SK-N-SH (cell line): ENCODE data around the gene ZNF513. TPM values are rescaled to one million over a fixed set of nuclear protein-coding genes. Genes with fewer than 3 reads are reported as not detected.

ENCODE experiments used
- CTCF ChIA-PET: fragments of 300-600, 350-600 bp; formaldehyde crosslinking; extraction: SDS; loops from one replicate; lab custom pipeline; 2021; lab: Yijun Ruan, JAX
- POLR2A ChIA-PET: fragments of 350-600 bp; sonication (Branson Sonifier 250); formaldehyde crosslinking; extraction: SDS; loops from one replicate; lab custom pipeline; 2020; ENCODE audit warnings: antibody characterized with exemption, inconsistent platforms; lab: Yijun Ruan, JAX
- DNase-seq: peaks from one replicate; pipeline ENCODE4 v3.0.0; 2012
- H2AFZ ChIP-seq: fragments of 200-600 bp; sonication (generic); 2 replicates; pipeline ENCODE4 v1.8.1; 2016; ENCODE audit warnings: antibody characterized with exemption, mild to moderate bottlenecking, low read depth
- H3F3A ChIP-seq: fragments of 200-600 bp; sonication (generic); replicated peaks from 2 replicates; pipeline ENCODE3; 2016; ENCODE audit warnings: antibody characterized with exemption, mild to moderate bottlenecking; ENCODE audit not compliant: insufficient read depth
- H3K27ac ChIP-seq, 2 experiments: fragments of 200-500 bp in 1 of 2; fragments of 200-600 bp in 1 of 2; sonication (Bioruptor generic) in 1 of 2; sonication (generic), shearing (Covaris generic) in 1 of 2; 2 replicates each; pipeline versions ENCODE4 v1.5.1 to v1.6.1; 2014 to 2016; ENCODE audit warnings: low read depth in 2 of 2, inconsistent platforms in 1 of 2, low read length in 1 of 2, mild to moderate bottlenecking in 1 of 2, mixed read lengths in 1 of 2
- H3K27me3 ChIP-seq: fragments of 200-600 bp; sonication (generic), shearing (Covaris generic); 2 replicates; pipeline ENCODE4 v1.6.1; 2016; ENCODE audit warnings: mixed run types; ENCODE audit not compliant: insufficient read depth
- H3K36me3 ChIP-seq, 2 experiments: fragments of 200-500 bp in 1 of 2; fragments of 200-600 bp in 1 of 2; sonication (Bioruptor generic) in 1 of 2; sonication (generic) in 1 of 2; replicated peaks in 1 of 2; 2 replicates each; pipeline versions ENCODE3 to v1.5.1; 2014 to 2016; ENCODE audit warnings: low read length in 1 of 2, mild to moderate bottlenecking in 1 of 2; ENCODE audit not compliant: insufficient read depth in 2 of 2, control insufficient read depth in 1 of 2
- H3K4me1 ChIP-seq, 2 experiments: fragments of 200-500 bp in 1 of 2; fragments of 200-600 bp in 1 of 2; sonication (Bioruptor generic) in 1 of 2; sonication (generic), shearing (Covaris generic) in 1 of 2; 2 replicates each; pipeline versions ENCODE4 v1.5.1 to v1.6.1; 2014 to 2016; ENCODE audit warnings: low read depth in 1 of 2, low read length in 1 of 2, mixed run types in 1 of 2; ENCODE audit not compliant: insufficient read depth in 2 of 2, control insufficient read depth in 1 of 2
- H3K4me2 ChIP-seq: fragments of 200-600 bp; sonication (generic), shearing (Covaris generic); 2 replicates; pipeline ENCODE4 v1.6.1; 2017; ENCODE audit warnings: mixed run types
- H3K4me3 ChIP-seq, 2 experiments: fragments of 200-500 bp in 1 of 2; fragments of 200-600 bp in 1 of 2; sonication (Bioruptor generic) in 1 of 2; sonication (generic), shearing (Covaris generic) in 1 of 2; 2 replicates each; pipeline versions ENCODE4 v1.5.1 to v1.8.1; 2014 to 2016; ENCODE audit warnings: low read depth in 2 of 2, inconsistent platforms in 1 of 2, low read length in 1 of 2, mild to moderate bottlenecking in 1 of 2, mixed read lengths in 1 of 2, moderate library complexity in 1 of 2
- H3K79me2 ChIP-seq: fragments of 200-600 bp; sonication (generic); 2 replicates; pipeline ENCODE4 v1.8.1; 2017; ENCODE audit warnings: mild to moderate bottlenecking; ENCODE audit not compliant: insufficient read depth
- H3K9ac ChIP-seq: fragments of 200-600 bp; sonication (generic); 2 replicates; pipeline ENCODE4 v1.6.1; 2017; ENCODE audit warnings: mixed run types
- H3K9me2 ChIP-seq: fragments of 200-600 bp; sonication (generic); 2 replicates; pipeline ENCODE4 v1.6.1; 2017; ENCODE audit warnings: mixed run types
- H3K9me3 ChIP-seq: fragments of 200-600 bp; sonication (generic); 2 replicates; pipeline ENCODE4 v1.6.1; 2017; ENCODE audit warnings: mixed run types, mild to moderate bottlenecking, moderate library complexity
- H4K20me1 ChIP-seq: fragments of 200-600 bp; sonication (generic); 2 replicates; pipeline ENCODE4 v1.6.1; 2017; ENCODE audit warnings: mild to moderate bottlenecking, mixed run types; ENCODE audit not compliant: insufficient read depth
- CHD2 ChIP-seq: fragments of 150-350 bp; IDR thresholded peaks from 2 replicates; pipeline ENCODE4 v1.6.1; 2018; ENCODE audit warnings: low read length; ENCODE audit not compliant: partially characterized antibody
- FOXJ3 ChIP-seq: sonication (generic); formaldehyde crosslinking; IDR thresholded peaks from 2 replicates; pipeline ENCODE4 v1.5.1; 2020; ENCODE audit warnings: mild to moderate bottlenecking, missing genetic modification reagents
- JUND ChIP-seq: IDR thresholded peaks from 2 replicates; pipeline ENCODE4 v1.4.0; 2012
- MEF2A ChIP-seq: IDR thresholded peaks from 2 replicates; pipeline ENCODE4 v1.4.0; 2012; ENCODE audit warnings: low read depth, borderline replicate concordance
- NFIC ChIP-seq: IDR thresholded peaks from 2 replicates; pipeline ENCODE4 v1.4.0; 2012; ENCODE audit warnings: borderline replicate concordance
- POLR2AphosphoS5 ChIP-seq: IDR thresholded peaks from 2 replicates; pipeline ENCODE4 v1.6.1; 2012; ENCODE audit warnings: low read depth, low read length
- RAD21 ChIP-seq: IDR thresholded peaks from 2 replicates; pipeline ENCODE4 v1.6.1; 2012; ENCODE audit warnings: mild to moderate bottlenecking, low read length
- TAF1 ChIP-seq: IDR thresholded peaks from 2 replicates; pipeline ENCODE4 v1.6.1; 2012; ENCODE audit warnings: low read depth, mild to moderate bottlenecking, low read length, moderate library complexity, borderline replicate concordance
- WGBS: methylation state at CpG from one replicate; pipeline ENCODE4 v1.1.6; 2017; ENCODE audit warnings: low lambda C conversion rate; 5-methylcytosine and 5-hydroxymethylcytosine counted together
- polyA plus RNA-seq, 3 experiments: library from polyadenylated mRNA; depleted of rRNA; stranded (reverse); fragments of >200 nt; gene quantifications; 2 replicates each; pipeline ENCODE4 v1.2.3, GENCODE V29; 2012
- TF ChIP-seq, protein P1 (sequence below): IDR thresholded peaks from 2 replicates; pipeline ENCODE4; 2012
- TF ChIP-seq, protein P2 (sequence below): IDR thresholded peaks from 2 replicates; pipeline ENCODE4 v1.4.0; 2012; ENCODE audit warnings: low read depth, borderline replicate concordance
- TF ChIP-seq, protein P3 (sequence below): fragments of 150-350 bp; IDR thresholded peaks from 2 replicates; pipeline ENCODE4 v1.6.1; 2016; ENCODE audit warnings: mild to moderate bottlenecking, low read depth, low read length
- TF ChIP-seq, protein P4 (sequence below): IDR thresholded peaks from 2 replicates; pipeline ENCODE4 v1.4.0; 2012; ENCODE audit warnings: low read depth, borderline replicate concordance

The ZNF513 gene
- polyA plus RNA-seq, 1 of the 3 experiments (the other 2 are of a cell fraction): 53.8 TPM

DNA sequence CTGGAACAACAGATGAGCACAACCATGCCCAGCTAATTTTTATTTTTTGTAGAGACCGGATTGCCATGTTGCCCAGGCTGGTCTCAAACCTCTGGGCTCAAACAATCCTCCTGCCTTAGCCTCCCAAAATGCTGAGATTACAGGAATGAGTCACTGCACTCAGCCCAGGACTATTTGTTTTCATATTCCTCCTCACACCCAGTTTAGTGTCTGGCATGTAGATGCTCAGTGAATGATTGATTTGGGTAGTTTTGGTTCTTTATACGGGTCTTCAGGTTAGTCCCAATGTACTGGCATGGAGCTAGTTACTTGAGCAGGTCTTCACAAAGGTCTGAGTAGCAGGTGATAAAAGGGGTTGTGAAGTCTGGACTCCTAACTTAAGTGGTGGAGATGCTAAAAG is 16.6 kb downstream of the ZNF513 start:
- POLR2A ChIA-PET: interaction anchor here (0.6 kb wide), 1 partner anchor 34 kb away, joined by 3 read pairs; no protein-coding TSS in a partner anchor
- H3K79me2 ChIP-seq: peaks cover 37% of the 10 kb centered on the region
- peaks cover 44% of the 10 kb centered on the region in 2 experiments for H3K36me3 ChIP-seq
- CTCF ChIA-PET: interaction anchor here (2.2 kb wide), 1 partner anchor 84 kb away, joined by 7 read pairs; no protein-coding TSS in a partner anchor
- no peak overlapping the region for H3K9ac ChIP-seq
- no peak for TF ChIP-seq NFIC
- TF ChIP-seq, all 33 proteins: peak for 0
- WGBS: 98% methylated on average over 2 of the region's 2 CpGs
- no peak overlapping the region for H3K27ac ChIP-seq
- peaks cover 0 to 3% of the 10 kb centered on the region in 2 experiments; a peak in 2 of 4 replicates for H3K4me1 ChIP-seq
- no peak overlapping the region for H2AFZ ChIP-seq
- no peaks in the 10 kb centered on the region for H3K9me3 ChIP-seq
- peaks cover 22% of the 10 kb centered on the region for H3F3A ChIP-seq
- no peaks in the 10 kb centered on the region for H3K9me2 ChIP-seq
- no peak overlapping the region for H3K4me3 ChIP-seq
- no peaks in the 10 kb centered on the region for H3K27me3 ChIP-seq
- H4K20me1 ChIP-seq: peaks cover 4% of the 10 kb centered on the region; the same call in 1 of the 2 replicates
- no peak for DNase-seq
- H3K4me2 ChIP-seq: no peak overlapping the region

DNA sequence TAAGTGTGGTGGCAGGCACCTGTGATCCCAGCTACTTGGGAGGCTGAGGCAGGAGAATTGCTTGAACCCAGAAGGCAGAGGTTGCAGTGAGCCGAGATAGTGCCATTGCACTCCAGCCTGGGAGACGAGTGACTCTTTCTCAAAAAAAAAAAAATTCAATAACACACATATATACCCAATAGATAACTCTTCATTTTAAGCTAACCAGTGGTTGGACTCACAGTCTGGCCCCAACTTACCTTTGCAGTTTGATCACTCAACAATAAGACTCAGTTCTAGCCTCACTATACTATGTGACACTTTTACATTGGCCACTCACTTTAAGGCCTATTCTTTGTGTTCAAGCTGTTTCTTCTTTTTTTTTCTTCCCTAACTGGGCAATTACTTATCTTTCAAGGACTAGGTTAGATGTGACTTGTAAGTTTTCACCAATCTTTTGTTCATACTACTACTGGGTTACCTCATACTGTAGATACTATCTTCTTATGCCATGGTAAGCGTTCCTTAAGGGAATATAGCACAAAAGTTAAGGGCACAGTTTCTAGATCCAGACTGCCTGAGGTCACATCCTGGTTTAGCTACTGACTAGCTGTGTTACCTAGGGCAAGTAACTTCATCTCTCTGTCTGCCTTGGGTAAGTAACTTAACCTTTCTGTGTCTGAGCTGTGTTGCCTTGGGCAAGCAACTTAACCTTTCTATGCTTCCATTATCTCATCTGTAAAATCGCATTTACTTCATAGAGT is 17.7 kb downstream of the ZNF513 start:
- Histone ChIP-seq H3K27ac (no peak overlapping the region), H2AFZ (no peak overlapping the region), H3K79me2 (peaks cover 38% of the 10 kb centered on the region), H3K4me3 (no peak overlapping the region), H3K9me3 (no peaks in the 10 kb centered on the region), H3K9ac (no peak overlapping the region), H3K36me3 (peaks cover 34 to 37% of the 10 kb centered on the region in 2 experiments), H3K9me2 (no peaks in the 10 kb centered on the region), H3K4me2 (no peak overlapping the region), H3K27me3 (no peaks in the 10 kb centered on the region), H3F3A (peaks cover 22% of the 10 kb centered on the region), H3K4me1 (peaks cover 0 to 5% of the 10 kb centered on the region in 2 experiments; a peak in 1 of 4 replicates), H4K20me1 (peaks cover 4% of the 10 kb centered on the region; the same call in 1 of the 2 replicates)
- no peak for DNase-seq
- ChIA-PET CTCF (interaction anchor here (1.3 to 2.2 kb wide), 2 partner anchors 83 to 321 kb away, joined by 3 to 7 read pairs; no protein-coding TSS in a partner anchor), POLR2A (interaction anchor here (0.6 to 0.7 kb wide), 2 partner anchors 47 to 364 kb away, joined by 3 read pairs; partner anchors contain the start of gene PPM1G)
- TF ChIP-seq, protein P1, sequence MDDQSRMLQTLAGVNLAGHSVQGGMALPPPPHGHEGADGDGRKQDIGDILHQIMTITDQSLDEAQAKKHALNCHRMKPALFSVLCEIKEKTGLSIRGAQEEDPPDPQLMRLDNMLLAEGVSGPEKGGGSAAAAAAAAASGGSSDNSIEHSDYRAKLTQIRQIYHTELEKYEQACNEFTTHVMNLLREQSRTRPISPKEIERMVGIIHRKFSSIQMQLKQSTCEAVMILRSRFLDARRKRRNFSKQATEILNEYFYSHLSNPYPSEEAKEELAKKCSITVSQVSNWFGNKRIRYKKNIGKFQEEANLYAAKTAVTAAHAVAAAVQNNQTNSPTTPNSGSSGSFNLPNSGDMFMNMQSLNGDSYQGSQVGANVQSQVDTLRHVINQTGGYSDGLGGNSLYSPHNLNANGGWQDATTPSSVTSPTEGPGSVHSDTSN: no peak
- TF ChIP-seq JUND: no peak
- TF ChIP-seq POLR2AphosphoS5: peak; percentile 61
- WGBS: 87% methylated on average over 4 of the region's 4 CpGs

DNA sequence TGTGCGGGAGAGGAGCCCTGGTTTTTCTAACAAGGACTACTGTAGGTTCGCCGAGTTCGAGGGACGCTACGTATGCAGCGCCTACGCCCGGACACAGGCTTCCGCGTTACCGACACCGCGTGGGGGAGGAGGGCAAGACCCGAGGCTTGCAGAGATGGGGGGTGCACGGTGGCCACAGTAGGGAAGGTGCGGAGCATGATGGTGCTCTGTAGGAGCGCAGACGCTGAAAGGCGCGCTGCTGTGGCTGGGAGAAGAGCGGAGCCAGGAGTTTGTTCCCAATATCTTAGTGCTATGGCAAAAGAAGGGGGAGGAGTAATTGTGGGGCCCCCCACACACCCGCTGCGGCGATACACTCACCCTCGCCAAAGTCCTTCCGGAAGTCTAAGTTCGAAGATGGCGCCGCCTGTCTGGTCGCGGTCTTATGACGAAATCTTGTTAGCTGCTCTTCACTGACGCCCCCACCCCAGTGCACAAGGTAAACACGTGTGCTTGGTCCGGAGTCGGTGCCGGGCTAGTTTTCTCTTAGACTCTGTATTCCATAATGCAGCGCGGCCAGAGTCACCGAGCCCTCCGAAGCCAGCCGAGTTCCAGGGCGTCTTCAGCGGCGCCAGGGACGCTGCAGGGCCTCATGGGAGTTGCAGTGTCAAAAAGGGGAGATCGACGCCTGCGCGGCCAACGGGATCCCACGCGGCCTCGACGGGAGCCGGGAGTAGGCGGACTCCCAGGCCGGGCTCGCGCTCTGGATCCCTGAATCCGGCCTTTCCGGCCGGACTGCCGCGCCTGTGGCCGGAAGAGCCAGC is 24.0 kb downstream of the ZNF513 start, which contains the start of gene GTF3C2:
Gene GTF3C2, minus strand, starts transcription at position 383 of the 800 bp plus-strand sequence. CDS start 13,210 bp downstream, outside the sequence.
- Histone ChIP-seq H3K27me3 (no peaks in the 10 kb centered on the region), H3K4me2 (peak within 1 kb of the TSS; percentile 91), H3K79me2 (peaks cover 78% of the 10 kb centered on the region), H3K9me3 (no peaks in the 10 kb centered on the region), H2AFZ (peak within 1 kb of the TSS; percentile 80), H4K20me1 (peaks cover 4% of the 10 kb centered on the region; the same call in 1 of the 2 replicates), H3K4me3 (peak within 1 kb of the TSS; percentile 87 to 93), H3K9ac (peak within 1 kb of the TSS; percentile 87), H3K9me2 (no peaks in the 10 kb centered on the region), H3F3A (peaks cover 23% of the 10 kb centered on the region), H3K27ac (peak within 1 kb of the TSS; percentile 90 to 93), H3K36me3 (peaks cover 0 to 7% of the 10 kb centered on the region in 2 experiments), H3K4me1 (peaks cover 7 to 19% of the 10 kb centered on the region in 2 experiments; a peak in 3 of 4 replicates)
- DNase-seq: peak; percentile 97
- POLR2A ChIA-PET: interaction anchor here (0.5 to 2.8 kb wide), 18 partner anchors 8 to 284 kb away, joined by 3 to 24 read pairs (median 6); partner anchors contain the start of genes EIF2B4, MPV17, NRBP1 and PPM1G
- CTCF ChIA-PET: interaction anchor here (0.8 to 2.5 kb wide), 6 partner anchors 12 to 91 kb away, joined by 3 to 16 read pairs (median 3); partner anchors contain the start of genes EIF2B4, SNX17 and ZNF513
- 1% methylated on average over 38 of the region's 67 CpGs for WGBS
- TF ChIP-seq, protein P2, sequence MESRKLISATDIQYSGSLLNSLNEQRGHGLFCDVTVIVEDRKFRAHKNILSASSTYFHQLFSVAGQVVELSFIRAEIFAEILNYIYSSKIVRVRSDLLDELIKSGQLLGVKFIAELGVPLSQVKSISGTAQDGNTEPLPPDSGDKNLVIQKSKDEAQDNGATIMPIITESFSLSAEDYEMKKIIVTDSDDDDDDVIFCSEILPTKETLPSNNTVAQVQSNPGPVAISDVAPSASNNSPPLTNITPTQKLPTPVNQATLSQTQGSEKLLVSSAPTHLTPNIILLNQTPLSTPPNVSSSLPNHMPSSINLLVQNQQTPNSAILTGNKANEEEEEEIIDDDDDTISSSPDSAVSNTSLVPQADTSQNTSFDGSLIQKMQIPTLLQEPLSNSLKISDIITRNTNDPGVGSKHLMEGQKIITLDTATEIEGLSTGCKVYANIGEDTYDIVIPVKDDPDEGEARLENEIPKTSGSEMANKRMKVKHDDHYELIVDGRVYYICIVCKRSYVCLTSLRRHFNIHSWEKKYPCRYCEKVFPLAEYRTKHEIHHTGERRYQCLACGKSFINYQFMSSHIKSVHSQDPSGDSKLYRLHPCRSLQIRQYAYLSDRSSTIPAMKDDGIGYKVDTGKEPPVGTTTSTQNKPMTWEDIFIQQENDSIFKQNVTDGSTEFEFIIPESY: peak; percentile 88
- TF ChIP-seq CHD2 (peak; percentile 93), FOXJ3 (CRISPR knock-in tag) (peak; percentile 37), TAF1 (peak; percentile 88), MEF2A (no peak), RAD21 (no peak)
- TF ChIP-seq, protein P3, sequence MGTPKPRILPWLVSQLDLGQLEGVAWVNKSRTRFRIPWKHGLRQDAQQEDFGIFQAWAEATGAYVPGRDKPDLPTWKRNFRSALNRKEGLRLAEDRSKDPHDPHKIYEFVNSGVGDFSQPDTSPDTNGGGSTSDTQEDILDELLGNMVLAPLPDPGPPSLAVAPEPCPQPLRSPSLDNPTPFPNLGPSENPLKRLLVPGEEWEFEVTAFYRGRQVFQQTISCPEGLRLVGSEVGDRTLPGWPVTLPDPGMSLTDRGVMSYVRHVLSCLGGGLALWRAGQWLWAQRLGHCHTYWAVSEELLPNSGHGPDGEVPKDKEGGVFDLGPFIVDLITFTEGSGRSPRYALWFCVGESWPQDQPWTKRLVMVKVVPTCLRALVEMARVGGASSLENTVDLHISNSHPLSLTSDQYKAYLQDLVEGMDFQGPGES: no peak
- TF ChIP-seq, protein P4, sequence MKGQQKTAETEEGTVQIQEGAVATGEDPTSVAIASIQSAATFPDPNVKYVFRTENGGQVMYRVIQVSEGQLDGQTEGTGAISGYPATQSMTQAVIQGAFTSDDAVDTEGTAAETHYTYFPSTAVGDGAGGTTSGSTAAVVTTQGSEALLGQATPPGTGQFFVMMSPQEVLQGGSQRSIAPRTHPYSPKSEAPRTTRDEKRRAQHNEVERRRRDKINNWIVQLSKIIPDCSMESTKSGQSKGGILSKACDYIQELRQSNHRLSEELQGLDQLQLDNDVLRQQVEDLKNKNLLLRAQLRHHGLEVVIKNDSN: 0 out of 2 replicates have a peak, but pooled peaks have one; percentile 19
